Measurements from ENCODE around the gene C19orf47.

C19orf47 gene

DNA sequence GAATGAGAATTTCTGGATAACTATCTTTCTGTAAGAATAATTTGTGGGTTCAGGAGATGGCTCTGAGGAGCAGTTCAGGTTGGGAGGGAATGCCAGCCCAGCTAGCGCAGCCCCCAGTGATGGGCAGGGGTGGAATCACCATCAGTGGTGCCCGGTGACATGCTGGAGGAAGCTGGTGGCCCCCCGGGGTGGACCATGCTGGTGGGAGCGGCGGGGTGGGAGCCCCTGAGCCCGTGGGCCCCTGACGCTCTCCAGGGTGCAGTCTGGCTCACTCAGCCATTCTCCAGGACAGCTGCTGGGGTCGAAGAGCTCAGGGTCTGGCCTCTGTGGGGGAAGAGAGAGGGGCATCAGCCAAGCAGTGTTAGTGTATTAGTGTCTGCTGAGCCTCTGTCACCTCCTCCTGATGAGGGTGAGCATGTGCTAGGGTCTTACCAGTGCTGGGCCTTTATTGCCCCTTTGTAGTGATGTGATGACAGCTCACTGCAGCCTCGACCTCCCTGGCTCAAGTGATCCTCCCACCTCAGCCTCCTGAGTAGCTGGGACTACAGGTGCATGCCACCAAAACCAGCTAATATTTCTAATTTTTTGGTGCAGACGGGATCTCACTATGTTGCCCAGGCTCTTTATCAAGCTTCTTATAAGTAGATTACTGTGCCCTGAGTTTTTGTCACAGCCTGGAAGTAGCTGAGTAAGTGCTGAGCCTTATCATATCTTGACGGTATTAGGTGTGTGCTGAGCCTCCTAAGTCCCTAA is 31.4 kb upstream of the C19orf47 start:
- TF ChIP-seq, protein P1, sequence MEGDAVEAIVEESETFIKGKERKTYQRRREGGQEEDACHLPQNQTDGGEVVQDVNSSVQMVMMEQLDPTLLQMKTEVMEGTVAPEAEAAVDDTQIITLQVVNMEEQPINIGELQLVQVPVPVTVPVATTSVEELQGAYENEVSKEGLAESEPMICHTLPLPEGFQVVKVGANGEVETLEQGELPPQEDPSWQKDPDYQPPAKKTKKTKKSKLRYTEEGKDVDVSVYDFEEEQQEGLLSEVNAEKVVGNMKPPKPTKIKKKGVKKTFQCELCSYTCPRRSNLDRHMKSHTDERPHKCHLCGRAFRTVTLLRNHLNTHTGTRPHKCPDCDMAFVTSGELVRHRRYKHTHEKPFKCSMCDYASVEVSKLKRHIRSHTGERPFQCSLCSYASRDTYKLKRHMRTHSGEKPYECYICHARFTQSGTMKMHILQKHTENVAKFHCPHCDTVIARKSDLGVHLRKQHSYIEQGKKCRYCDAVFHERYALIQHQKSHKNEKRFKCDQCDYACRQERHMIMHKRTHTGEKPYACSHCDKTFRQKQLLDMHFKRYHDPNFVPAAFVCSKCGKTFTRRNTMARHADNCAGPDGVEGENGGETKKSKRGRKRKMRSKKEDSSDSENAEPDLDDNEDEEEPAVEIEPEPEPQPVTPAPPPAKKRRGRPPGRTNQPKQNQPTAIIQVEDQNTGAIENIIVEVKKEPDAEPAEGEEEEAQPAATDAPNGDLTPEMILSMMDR (IDR thresholded peaks at IDR 0.05; ENCODE audit: low read depth, low read length), result no peak
- H3K27me3 ChIP-seq, result no peaks in the 10 kb centered on the region
- DNase-seq, result no peak
- H3K4me3 ChIP-seq (ENCODE audit: low read depth, low read length), result no peak overlapping the region
- no peaks in the 10 kb centered on the region for H3K9me3 ChIP-seq
- H3K36me3 ChIP-seq, result peaks cover 11% of the 10 kb centered on the region
- no peaks in the 10 kb centered on the region for H3K4me1 ChIP-seq

DNA sequence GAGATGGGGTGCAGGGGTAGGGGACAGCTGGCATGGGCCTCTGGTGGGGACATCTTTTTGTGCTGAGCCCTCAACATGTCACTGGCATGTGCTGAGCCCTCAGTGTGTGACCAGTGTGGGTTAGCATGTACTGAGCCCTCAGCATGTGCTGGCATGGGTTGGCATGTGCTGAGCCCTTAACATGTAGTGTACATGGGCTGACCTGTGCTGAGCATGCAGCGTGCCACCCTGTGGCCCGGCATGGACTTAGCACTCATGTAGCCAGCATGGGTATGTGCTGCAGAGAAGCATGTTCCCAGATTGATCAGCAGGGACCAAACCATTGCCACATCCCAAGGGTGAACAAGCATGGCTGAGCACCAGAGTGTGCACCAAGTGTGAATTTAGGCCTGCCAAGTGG is 30.3 kb upstream of the C19orf47 start:
- Histone ChIP-seq H3K4me3 (ENCODE audit: low read depth, low read length) (no peak overlapping the region), H3K9me3 (no peaks in the 10 kb centered on the region), H3K27me3 (no peaks in the 10 kb centered on the region), H3K4me1 (no peaks in the 10 kb centered on the region), H3K36me3 (peaks cover 15% of the 10 kb centered on the region)
- DNase-seq, result no peak
- TF ChIP-seq, protein P1 (IDR thresholded peaks at IDR 0.05; ENCODE audit: low read depth, low read length), result no peak

DNA sequence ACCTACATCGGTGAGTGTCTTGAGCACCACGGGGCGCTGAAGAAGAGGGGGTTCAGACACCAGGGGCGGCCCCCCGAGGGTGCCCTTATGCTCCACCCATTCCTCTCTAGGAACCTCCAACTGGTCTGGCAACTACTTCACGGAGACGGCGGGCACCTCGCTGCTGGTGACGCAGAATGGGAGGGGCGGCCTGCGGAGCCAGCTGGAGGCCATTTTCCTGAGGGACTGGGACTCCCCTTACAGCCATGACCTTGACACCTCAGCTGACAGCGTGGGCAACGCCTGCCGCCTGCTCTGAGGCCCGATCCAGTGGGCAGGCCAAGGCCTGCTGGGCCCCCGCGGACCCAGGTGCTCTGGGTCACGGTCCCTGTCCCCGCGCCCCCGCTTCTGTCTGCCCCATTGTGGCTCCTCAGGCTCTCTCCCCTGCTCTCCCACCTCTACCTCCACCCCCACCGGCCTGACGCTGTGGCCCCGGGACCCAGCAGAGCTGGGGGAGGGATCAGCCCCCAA is 29.7 kb upstream of the C19orf47 start:
- Histone ChIP-seq H3K9me3 (no peaks in the 10 kb centered on the region), H3K27me3 (no peaks in the 10 kb centered on the region), H3K4me1 (no peaks in the 10 kb centered on the region), H3K36me3 (peaks cover 15% of the 10 kb centered on the region), H3K4me3 (ENCODE audit: low read depth, low read length) (no peak overlapping the region)
- TF ChIP-seq, protein P1 (IDR thresholded peaks at IDR 0.05; ENCODE audit: low read depth, low read length), result no peak
- no peak for DNase-seq

DNA sequence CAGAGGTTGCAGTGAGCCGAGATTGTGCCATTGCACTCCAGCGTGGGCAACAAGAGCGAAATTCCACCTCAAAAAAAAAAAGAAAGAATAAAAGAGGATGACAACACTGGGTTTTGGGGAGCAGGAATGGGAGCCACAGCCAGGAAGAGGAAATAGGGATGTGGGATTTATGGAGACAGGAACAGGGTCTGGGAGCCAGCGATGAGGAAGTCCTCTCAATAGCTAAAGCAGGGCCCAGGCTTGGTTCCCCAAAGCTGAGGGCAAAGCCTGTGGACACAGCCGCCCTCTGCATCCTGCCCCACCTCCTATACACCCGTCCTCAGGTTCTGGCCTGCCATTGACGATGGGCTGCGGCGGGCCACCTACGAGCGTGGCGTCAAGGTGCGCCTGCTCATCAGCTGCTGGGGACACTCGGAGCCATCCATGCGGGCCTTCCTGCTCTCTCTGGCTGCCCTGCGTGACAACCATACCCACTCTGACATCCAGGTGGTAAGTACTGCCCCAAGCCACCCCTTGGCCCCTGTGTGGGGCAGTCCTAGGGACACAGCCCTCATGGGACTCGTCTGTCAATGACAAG is 28.2 kb upstream of the C19orf47 start:
- Histone ChIP-seq H3K4me3 (ENCODE audit: low read depth, low read length) (no peak overlapping the region), H3K4me1 (no peaks in the 10 kb centered on the region), H3K9me3 (no peaks in the 10 kb centered on the region), H3K36me3 (peaks cover 24% of the 10 kb centered on the region), H3K27me3 (no peaks in the 10 kb centered on the region)
- TF ChIP-seq, protein P1 (IDR thresholded peaks at IDR 0.05; ENCODE audit: low read depth, low read length), result no peak
- no peak for DNase-seq

DNA sequence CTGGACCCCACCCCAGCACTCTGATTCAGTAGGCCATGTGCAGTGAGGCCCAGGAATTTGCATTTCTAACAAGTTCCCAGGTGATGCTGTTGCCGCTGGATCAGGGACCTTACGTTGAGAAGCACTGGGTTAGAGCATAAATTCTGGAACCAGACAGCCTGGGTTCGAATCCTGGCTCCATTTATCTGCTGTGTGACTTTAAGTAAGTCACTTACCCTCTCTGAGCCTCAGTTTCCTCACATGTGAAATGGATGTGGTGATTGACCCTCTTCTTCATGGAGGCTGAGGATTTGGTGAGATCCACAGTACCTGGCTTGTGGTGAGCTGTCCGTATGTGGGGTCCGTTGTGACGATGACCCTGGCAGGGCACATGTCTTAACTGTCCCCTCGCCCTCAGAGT is 25.9 kb upstream of the C19orf47 start:
- H3K9me3 ChIP-seq, result no peaks in the 10 kb centered on the region
- TF ChIP-seq, protein P1 (IDR thresholded peaks at IDR 0.05; ENCODE audit: low read depth, low read length), result no peak
- peaks cover 27% of the 10 kb centered on the region for H3K36me3 ChIP-seq
- no peaks in the 10 kb centered on the region for H3K27me3 ChIP-seq
- H3K4me3 ChIP-seq (ENCODE audit: low read depth, low read length), result no peak overlapping the region
- no peak for DNase-seq
- H3K4me1 ChIP-seq, result 0 out of 2 replicates have a peak, but pooled peaks cover 3% of the 10 kb centered on the region

DNA sequence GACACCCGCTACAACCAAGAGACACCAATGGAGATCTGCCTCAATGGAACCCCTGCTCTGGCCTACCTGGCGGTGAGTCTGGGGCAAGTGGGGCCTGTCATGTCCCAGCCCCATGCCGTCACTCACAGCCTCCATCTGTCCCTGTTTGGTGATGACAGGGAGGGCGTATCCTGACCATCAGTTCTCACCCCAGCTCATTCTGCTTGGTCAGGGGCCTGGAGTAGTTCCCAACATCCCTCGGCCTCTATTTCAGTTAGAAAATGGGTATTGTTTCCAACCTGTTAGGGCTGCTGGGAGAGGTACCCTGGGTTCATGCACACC is 23.6 kb upstream of the C19orf47 start:
- DNase-seq, result no peak
- Histone ChIP-seq H3K27me3 (no peaks in the 10 kb centered on the region), H3K9me3 (no peaks in the 10 kb centered on the region), H3K36me3 (peaks cover 32% of the 10 kb centered on the region), H3K4me3 (ENCODE audit: low read depth, low read length) (no peak overlapping the region), H3K4me1 (peaks cover 4% of the 10 kb centered on the region)
- TF ChIP-seq, protein P1 (IDR thresholded peaks at IDR 0.05; ENCODE audit: low read depth, low read length), result no peak

Data from BE2C (cell line).